HEK293 (cell line): ENCODE data around the gene IRF3.

Experiments used
- CTCF ChIA-PET: fragments of 350-600 bp; formaldehyde crosslinking; extraction: SDS; loops from one replicate; lab custom pipeline; 2021; ENCODE audit warnings: antibody characterized with exemption; lab: Yijun Ruan, JAX
- POLR2A ChIA-PET: fragments of 300-600 bp; formaldehyde crosslinking; extraction: SDS; loops from one replicate; lab custom pipeline; 2020; ENCODE audit warnings: antibody characterized with exemption, inconsistent platforms; lab: Yijun Ruan, JAX
- H3K27ac ChIP-seq: fragments of 200-500 bp; sonication (Bioruptor generic); 2 replicates; pipeline ENCODE4 v1.5.1; 2014; ENCODE audit warnings: low read depth, low read length, control low read depth, inconsistent platforms; ENCODE audit errors: extremely low read depth
- H3K36me3 ChIP-seq, 2 experiments: fragments of 200-500 bp in 1 of 2; sonication (Bioruptor generic) in 1 of 2; 1 replicate in 1 of 2; 2 replicates in 1 of 2; pipeline ENCODE4 v1.5.1; 2014 to 2017; ENCODE audit warnings: inconsistent platforms in 2 of 2, low read length in 2 of 2; ENCODE audit not compliant: control insufficient read depth in 2 of 2, insufficient read depth in 1 of 2
- H3K4me1 ChIP-seq: fragments of 200-500 bp; sonication (Bioruptor generic); 2 replicates; pipeline ENCODE4 v1.5.1; 2014; ENCODE audit warnings: mild to moderate bottlenecking, low read length, inconsistent platforms; ENCODE audit not compliant: control insufficient read depth, insufficient read depth
- H3K4me3 ChIP-seq: 2 replicates; pipeline ENCODE4 v1.5.1; 2011; ENCODE audit warnings: low read depth, mild to moderate bottlenecking, control low read depth, low read length, moderate library complexity
- H3K9me3 ChIP-seq: fragments of 200-500 bp; sonication (Bioruptor generic); 2 replicates; pipeline ENCODE4 v1.5.1; 2014; ENCODE audit warnings: low read depth, low read length, inconsistent platforms; ENCODE audit not compliant: control insufficient read depth, insufficient read depth
- CTCF ChIP-seq: fragments of 450-650 bp; formaldehyde crosslinking; IDR thresholded peaks from 2 replicates; pipeline ENCODE4 v1.5.1; 2016; ENCODE audit warnings: missing biosample characterization, missing genetic modification characterization
- GFI1B ChIP-seq: fragments of 450-650 bp; formaldehyde crosslinking; IDR thresholded peaks from 2 replicates; pipeline ENCODE4 v1.5.1; 2016; ENCODE audit warnings: missing biosample characterization, missing genetic modification characterization
- GLI4 ChIP-seq: fragments of 450-650 bp; formaldehyde crosslinking; IDR thresholded peaks from 2 replicates; pipeline ENCODE4 v1.5.1; 2016; ENCODE audit warnings: missing biosample characterization, missing genetic modification characterization
- HIC1 ChIP-seq: fragments of 450-650 bp; formaldehyde crosslinking; IDR thresholded peaks from 2 replicates; pipeline ENCODE4 v1.5.1; 2016; ENCODE audit warnings: missing biosample characterization, missing genetic modification characterization
- KLF1 ChIP-seq: fragments of 450-650 bp; formaldehyde crosslinking; IDR thresholded peaks from 2 replicates; pipeline ENCODE4 v1.5.1; 2016; ENCODE audit warnings: missing biosample characterization, missing genetic modification characterization
- KLF10 ChIP-seq: fragments of 450-650 bp; IDR thresholded peaks from 2 replicates; pipeline ENCODE4 v1.5.1; 2018; ENCODE audit warnings: missing biosample characterization, mild to moderate bottlenecking, missing genetic modification characterization
- MEIS1 ChIP-seq: sonication (generic); formaldehyde crosslinking; IDR thresholded peaks from 2 replicates; pipeline ENCODE4 v1.8.1; 2022; ENCODE audit warnings: missing genetic modification reagents, mild to moderate bottlenecking, borderline replicate concordance
- PRDM1 ChIP-seq: fragments of 450-650 bp; formaldehyde crosslinking; IDR thresholded peaks from 2 replicates; pipeline ENCODE4; 2016; ENCODE audit warnings: missing biosample characterization, missing genetic modification characterization
- SP2 ChIP-seq: fragments of 450-650 bp; formaldehyde crosslinking; IDR thresholded peaks from 2 replicates; pipeline ENCODE4 v1.5.1; 2016; ENCODE audit warnings: missing biosample characterization, missing genetic modification characterization
- SP3 ChIP-seq: fragments of 450-650 bp; formaldehyde crosslinking; IDR thresholded peaks from 2 replicates; pipeline ENCODE4 v1.5.1; 2016; ENCODE audit warnings: missing biosample characterization, missing genetic modification characterization
- ZBTB17 ChIP-seq: fragments of 450-650 bp; formaldehyde crosslinking; IDR thresholded peaks from 2 replicates; pipeline ENCODE4 v1.5.1; 2016; ENCODE audit warnings: missing biosample characterization, missing genetic modification characterization
- ZBTB21 ChIP-seq: fragments of 450-650 bp; formaldehyde crosslinking; IDR thresholded peaks from 2 replicates; pipeline ENCODE4 v1.5.1; 2017; ENCODE audit warnings: missing biosample characterization, missing genetic modification characterization
- ZBTB7A ChIP-seq: fragments of 450-650 bp; formaldehyde crosslinking; IDR thresholded peaks from 2 replicates; pipeline ENCODE4 v1.5.1; 2016; ENCODE audit warnings: low read depth, missing biosample characterization, missing genetic modification characterization
- ZNF350 ChIP-seq: fragments of 450-650 bp; formaldehyde crosslinking; IDR thresholded peaks from 2 replicates; pipeline ENCODE4 v1.5.0; 2017; ENCODE audit warnings: missing biosample characterization, mild to moderate bottlenecking, missing genetic modification characterization
- ZNF629 ChIP-seq: fragments of 450-650 bp; formaldehyde crosslinking; IDR thresholded peaks from 2 replicates; pipeline ENCODE4 v1.5.1; 2017; ENCODE audit warnings: missing biosample characterization, missing genetic modification characterization
- ZNF654 ChIP-seq: fragments of 450-650 bp; formaldehyde crosslinking; IDR thresholded peaks from 2 replicates; pipeline ENCODE4 v1.5.1; 2016; ENCODE audit warnings: low read depth, missing biosample characterization, missing genetic modification characterization
- ZNF660 ChIP-seq: fragments of 450-650 bp; IDR thresholded peaks from 2 replicates; pipeline ENCODE4 v1.5.1; 2018; ENCODE audit warnings: missing biosample characterization, mild to moderate bottlenecking, missing genetic modification characterization
- ZNF791 ChIP-seq: fragments of 450-650 bp; formaldehyde crosslinking; IDR thresholded peaks from 2 replicates; pipeline ENCODE4 v1.5.1; 2016; ENCODE audit warnings: missing biosample characterization, missing genetic modification characterization
- TF ChIP-seq, protein P1 (sequence below): fragments of 450-650 bp; formaldehyde crosslinking; IDR thresholded peaks from 2 replicates; pipeline ENCODE4 v1.5.1; 2016; ENCODE audit warnings: missing biosample characterization, missing genetic modification characterization
- TF ChIP-seq, protein P2 (sequence below): fragments of 450-650 bp; formaldehyde crosslinking; IDR thresholded peaks from 2 replicates; pipeline ENCODE4 v1.5.1; 2016; ENCODE audit warnings: missing biosample characterization, missing genetic modification characterization
- TF ChIP-seq, protein P3 (sequence below): fragments of 450-650 bp; formaldehyde crosslinking; IDR thresholded peaks from 2 replicates; pipeline ENCODE4 v1.5.1; 2016; ENCODE audit warnings: missing biosample characterization, missing genetic modification characterization

Gene IRF3

DNA sequence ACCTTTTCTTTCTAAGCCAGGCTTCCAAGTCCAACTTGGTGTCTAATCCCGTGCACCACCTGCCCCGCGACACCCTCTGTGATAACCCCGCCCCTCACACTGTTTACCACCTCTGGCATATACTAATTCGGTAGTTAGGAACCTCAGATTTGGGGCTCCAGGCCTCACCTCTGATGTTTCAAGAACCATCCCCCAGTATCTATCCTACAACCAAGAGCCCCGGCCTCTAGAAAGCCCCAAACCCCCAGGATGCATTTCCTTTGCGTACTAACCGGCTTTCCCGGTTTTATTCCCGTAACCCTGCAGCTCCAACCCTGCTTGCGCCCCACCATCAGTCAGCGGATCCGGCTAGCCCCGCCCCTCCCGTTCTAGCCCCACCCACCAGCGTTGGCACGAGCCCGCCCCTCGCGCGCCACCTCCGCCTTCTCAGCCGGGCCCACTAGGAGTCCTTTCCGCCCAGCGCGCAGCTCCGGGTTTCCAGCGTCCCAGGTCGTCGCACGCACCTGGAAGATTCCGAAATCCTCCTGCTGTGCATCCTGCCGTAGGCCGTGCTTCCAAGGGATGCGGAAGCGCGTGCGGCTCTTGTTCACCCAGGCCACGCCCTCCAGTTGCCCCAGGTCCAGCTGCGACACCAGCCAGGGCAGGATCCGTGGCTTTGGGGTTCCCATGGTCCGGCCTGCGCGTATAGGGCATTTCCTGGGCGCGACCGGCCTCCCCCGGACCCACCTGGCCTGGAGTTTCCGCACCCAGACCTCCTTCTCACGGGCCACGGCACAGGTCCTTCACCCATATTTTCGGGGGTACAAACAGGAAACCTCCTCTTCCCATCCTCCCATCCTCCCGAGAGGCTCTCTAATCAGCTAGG, 1.3 kb downstream of the IRF3 start (continued):
- TF ChIP-seq, protein P1, sequence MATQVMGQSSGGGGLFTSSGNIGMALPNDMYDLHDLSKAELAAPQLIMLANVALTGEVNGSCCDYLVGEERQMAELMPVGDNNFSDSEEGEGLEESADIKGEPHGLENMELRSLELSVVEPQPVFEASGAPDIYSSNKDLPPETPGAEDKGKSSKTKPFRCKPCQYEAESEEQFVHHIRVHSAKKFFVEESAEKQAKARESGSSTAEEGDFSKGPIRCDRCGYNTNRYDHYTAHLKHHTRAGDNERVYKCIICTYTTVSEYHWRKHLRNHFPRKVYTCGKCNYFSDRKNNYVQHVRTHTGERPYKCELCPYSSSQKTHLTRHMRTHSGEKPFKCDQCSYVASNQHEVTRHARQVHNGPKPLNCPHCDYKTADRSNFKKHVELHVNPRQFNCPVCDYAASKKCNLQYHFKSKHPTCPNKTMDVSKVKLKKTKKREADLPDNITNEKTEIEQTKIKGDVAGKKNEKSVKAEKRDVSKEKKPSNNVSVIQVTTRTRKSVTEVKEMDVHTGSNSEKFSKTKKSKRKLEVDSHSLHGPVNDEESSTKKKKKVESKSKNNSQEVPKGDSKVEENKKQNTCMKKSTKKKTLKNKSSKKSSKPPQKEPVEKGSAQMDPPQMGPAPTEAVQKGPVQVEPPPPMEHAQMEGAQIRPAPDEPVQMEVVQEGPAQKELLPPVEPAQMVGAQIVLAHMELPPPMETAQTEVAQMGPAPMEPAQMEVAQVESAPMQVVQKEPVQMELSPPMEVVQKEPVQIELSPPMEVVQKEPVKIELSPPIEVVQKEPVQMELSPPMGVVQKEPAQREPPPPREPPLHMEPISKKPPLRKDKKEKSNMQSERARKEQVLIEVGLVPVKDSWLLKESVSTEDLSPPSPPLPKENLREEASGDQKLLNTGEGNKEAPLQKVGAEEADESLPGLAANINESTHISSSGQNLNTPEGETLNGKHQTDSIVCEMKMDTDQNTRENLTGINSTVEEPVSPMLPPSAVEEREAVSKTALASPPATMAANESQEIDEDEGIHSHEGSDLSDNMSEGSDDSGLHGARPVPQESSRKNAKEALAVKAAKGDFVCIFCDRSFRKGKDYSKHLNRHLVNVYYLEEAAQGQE = no peak
- TF ChIP-seq KLF1 (tag by site-specific recombination) (peak; percentile 61), HIC1 (peak; percentile 90), PRDM1 (tag by site-specific recombination) (no peak)
- TF ChIP-seq, all 188 proteins: peak for 33

DNA sequence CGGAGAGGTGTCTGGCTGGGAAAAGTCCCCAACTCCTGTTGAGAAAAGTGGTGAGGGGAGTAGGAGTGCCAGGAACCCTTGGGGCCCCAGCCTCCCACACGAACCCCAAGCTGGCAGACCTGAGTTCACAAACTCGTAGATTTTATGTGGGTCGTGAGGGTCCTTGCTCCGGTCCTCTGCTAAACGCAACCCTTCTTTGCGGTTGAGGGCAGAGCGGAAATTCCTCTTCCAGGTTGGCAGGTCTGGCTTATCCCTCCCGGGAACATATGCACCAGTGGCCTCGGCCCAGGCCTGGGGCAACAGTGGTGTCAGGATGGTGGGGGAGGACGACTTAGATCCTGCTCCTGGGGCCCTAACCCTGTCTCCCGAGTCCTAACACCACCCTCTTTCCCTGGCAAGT, 2.4 kb downstream of the IRF3 start:
- Histone ChIP-seq H3K36me3 (peaks cover 7 to 59% of the 10 kb centered on the region in 2 experiments), H3K4me3 (no peak overlapping the region), H3K9me3 (no peaks in the 10 kb centered on the region), H3K27ac (0 out of 2 replicates have a peak overlapping the region, but pooled peaks have one; percentile 19), H3K4me1 (peaks cover 6% of the 10 kb centered on the region)
- CTCF ChIA-PET = interaction anchor here (2.0 to 3.2 kb wide), 2 partner anchors 10 to 13 kb away, joined by 17 to 27 read pairs; partner anchors contain the start of gene PRMT1
- TF ChIP-seq KLF10 (tag by site-specific recombination) = no peak
- no peak for TF ChIP-seq GLI4 (tag by site-specific recombination)
- TF ChIP-seq SP2 = no peak
- no peak for TF ChIP-seq KLF1 (tag by site-specific recombination)
- TF ChIP-seq, protein P2, sequence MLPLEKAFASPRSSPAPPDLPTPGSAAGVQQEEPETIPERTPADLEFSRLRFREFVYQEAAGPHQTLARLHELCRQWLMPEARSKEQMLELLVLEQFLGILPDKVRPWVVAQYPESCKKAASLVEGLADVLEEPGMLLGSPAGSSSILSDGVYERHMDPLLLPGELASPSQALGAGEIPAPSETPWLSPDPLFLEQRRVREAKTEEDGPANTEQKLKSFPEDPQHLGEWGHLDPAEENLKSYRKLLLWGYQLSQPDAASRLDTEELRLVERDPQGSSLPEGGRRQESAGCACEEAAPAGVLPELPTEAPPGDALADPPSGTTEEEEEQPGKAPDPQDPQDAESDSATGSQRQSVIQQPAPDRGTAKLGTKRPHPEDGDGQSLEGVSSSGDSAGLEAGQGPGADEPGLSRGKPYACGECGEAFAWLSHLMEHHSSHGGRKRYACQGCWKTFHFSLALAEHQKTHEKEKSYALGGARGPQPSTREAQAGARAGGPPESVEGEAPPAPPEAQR (tag by site-specific recombination) = no peak
- no peak for TF ChIP-seq ZBTB7A
- no peak for TF ChIP-seq GFI1B
- no peak for TF ChIP-seq ZNF629 (tag by site-specific recombination)
- TF ChIP-seq ZNF660 (tag by site-specific recombination) = no peak
- TF ChIP-seq ZNF791 = no peak
- TF ChIP-seq ZNF350 (tag by site-specific recombination) = no peak
- TF ChIP-seq ZBTB17 (tag by site-specific recombination) = no peak
- no peak for TF ChIP-seq CTCF (tag by site-specific recombination)
- TF ChIP-seq, protein P3, sequence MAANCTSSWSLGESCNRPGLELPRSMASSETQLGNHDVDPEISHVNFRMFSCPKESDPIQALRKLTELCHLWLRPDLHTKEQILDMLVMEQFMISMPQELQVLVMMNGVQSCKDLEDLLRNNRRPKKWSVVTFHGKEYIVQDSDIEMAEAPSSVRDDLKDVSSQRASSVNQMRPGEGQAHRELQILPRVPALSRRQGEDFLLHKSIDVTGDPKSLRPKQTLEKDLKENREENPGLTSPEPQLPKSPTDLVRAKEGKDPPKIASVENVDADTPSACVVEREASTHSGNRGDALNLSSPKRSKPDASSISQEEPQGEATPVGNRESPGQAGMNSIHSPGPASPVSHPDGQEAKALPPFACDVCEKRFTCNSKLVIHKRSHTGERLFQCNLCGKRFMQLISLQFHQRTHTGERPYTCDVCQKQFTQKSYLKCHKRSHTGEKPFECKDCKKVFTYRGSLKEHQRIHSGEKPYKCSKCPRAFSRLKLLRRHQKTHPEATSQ = no peak
- TF ChIP-seq ZNF654 = no peak
- TF ChIP-seq ZBTB21 (tag by site-specific recombination) = no peak
- no peak for TF ChIP-seq MEIS1 (CRISPR knock-in tag)
- TF ChIP-seq SP3 = no peak
- POLR2A ChIA-PET = interaction anchor here (1.8 to 4.9 kb wide), 6 partner anchors 13 to 83 kb away, joined by 4 to 85 read pairs (median 12); partner anchors contain the start of genes NOSIP, PRMT1, RRAS and SCAF1
